Activated CD8-positive, alpha-beta memory T cell treated with anti-CD3 and anti-CD28 coated beads for 1 hour (primary cell): Measurements from ENCODE around the gene CREBBP.

Source experiments
- DNase-seq, 2 donors: peaks; one replicate each; pipeline ENCODE4 v3.0.0-alpha.2; 2020; ENCODE audit warnings: low read depth in 1 of 2; ENCODE audit errors: extremely low read depth in 1 of 2

The CREBBP gene

DNA sequence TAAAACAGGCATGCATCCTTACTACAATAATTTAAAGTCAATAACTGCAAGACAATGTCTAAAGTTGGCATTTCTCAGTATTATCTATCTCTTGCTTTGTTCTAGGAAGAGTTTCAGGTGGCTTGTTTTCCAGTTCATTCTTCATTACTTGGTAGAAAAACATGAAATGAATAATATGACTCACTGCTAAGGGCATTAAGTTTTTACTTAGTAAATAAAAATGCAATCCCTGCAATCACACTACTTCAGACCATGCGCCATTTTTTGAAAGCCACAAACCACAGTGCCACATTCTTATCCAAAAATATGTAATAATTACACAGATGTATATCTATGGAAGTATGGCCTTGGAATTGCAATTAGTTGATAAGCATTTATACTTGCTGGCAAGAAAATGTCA is 55.4 kb downstream of the CREBBP start:
- DNase-seq: no peak

DNA sequence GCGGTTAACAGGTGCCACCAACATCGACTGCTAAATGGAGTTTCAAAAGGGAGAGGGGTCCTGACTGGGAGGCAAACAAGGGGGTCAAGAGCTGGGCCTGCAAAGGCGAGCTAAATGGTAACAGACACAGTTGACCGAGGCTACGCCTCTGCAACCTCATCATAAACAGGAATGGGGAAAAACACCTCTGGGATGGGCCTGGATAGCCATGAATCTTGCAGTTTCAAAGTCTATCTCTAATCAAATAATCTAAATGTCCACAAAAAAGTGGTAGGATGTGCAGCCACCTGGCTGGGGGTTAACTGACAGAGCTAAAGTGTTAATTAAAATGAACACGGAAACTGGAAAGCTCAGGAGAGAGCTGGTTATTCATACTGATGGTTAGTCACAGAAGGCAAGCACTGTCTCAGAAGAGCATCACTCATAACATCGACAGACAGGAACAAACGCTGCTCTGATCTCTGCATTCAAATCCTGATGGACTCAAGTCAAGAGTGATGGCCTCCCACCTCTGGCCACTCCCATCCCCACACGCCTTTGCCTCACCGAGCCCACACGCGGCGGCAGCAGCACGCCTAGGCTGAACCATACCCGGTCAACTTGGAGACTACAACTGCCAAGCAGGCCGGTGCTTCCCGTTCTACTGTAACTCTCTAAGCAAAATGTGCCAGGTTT is 56.3 kb downstream of the CREBBP start:
- DNase-seq: no peak

DNA sequence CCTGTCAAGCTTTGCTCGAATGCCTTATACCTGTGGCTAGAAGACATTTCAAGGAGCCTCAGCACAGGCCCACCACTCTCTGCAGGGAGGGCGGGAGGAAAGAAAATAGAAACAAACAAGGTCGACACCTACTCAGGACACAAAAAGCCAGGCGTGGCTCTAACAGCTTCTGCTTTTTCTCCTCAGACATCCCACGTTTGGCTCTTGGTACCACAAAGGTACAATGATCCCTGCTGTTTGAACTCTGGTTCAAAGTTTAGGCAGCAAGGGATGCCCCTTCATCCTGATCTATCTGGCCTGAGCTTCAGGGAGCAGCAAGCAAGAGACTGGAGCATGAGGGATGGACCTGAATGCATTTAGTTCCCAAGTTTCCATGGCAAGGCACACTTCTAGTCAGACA is 57.1 kb downstream of the CREBBP start:
- DNase-seq: no peak

DNA sequence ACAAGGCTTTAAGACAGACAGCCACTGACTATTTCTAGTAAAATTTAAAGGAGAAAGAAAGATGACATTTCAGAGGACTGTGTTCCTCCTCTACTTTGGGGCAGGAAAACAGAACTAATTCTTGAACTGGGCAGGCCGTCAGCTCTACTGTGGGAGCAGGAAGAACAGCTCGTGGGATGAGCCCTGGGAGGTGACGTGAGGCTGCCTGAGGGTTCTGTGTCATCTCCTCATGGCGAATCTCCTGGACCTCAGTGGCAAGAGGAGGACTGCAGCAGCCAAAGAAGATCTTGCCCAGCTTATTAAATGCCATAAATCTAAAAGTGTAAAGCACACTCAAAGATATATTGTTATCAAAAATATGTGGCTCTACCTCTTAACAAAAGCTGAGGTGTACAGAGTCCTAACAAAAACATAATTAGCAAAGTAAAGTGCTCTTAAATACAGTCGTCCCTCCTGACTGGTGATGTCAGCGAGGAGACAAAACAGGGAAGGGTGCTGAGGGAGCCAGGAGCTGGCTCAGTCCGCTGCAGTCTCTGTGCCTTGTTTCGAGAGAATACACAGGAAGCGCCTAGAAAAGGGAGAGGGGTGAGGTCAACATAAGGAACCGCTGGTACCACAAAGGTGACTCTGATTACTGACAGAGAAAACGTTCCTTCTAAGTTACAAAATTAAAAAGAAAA is 58.0 kb downstream of the CREBBP start:
- DNase-seq: no peak

DNA sequence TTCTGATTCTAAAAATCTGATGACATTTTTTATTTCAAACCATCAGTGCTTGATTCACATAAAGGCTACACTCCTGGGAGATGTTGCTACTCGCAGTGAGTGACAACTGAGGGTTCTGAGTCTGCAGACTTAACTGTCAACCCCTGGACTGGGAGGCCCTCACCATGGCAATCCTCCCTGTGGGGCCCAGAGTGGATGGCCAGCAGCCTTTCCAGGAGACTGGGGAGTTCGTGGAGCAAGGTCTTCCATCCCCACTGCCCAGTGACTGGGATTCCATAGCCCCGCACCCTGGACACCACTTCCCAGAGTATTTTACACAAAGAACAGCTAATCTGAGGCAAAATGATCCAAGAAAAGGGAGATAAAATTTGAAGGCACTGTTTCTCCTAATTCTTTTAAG is 59.3 kb downstream of the CREBBP start:
- DNase-seq: no peak

DNA sequence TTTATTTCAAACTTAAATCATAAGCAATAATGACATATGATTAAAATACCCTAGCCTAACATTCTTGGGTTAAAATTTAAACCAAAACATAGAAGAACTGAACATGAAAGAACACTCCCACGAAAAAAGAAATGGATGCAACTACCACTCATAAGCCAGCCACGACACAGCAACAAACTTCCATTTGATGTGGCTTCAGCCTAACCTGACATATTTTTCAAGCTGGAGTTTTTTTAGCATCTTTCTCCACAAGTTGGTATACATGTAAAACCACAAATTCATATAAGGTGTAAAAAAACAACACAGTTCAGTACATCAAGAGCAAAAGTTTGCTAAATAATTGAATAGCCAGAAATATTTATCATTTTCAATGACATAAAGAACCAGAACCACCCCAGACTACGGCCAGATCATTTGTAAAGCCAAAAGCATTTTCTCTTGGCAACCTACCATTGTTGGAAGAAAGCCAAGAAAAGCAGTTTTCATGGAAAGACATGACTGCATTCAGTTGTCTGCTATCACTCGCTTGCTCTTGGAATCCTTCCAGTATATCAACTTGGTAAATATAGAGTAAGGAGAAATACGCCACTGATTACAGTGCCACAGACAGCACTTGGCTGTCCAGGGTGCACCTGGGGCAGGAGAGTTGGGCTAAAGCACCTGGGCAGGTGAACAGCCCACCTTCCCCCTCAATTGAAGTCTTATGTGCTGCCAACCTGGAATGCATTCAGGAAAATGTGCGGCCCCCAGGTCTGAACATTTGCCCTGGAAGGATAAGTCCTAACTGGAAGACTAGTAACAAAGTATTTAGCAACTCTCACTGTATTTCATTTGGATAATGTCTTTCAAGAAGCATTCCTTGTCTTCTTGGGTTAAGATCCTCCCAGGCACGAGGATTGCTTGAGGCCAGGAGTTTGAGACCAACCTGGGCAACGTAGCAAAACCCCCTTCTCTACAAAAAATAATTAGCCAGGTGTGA is 60.5 kb downstream of the CREBBP start:
- no peak for DNase-seq

DNA sequence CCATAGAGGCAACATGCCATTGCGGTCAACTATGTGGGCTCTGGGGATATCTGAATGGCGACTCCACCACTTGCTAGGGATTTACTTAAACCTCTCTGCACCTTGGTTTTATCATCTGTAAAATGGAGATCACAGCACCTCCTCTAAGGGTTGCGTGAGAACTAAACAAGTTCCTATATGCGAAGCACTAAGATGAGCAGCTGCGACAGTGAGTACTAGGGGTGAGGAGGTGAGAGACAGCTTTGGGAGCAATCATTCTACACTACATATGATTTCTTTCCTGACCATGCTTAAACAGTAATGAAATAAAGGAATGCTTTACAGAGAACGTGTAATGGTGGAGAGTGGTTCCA is 61.4 kb downstream of the CREBBP start:
- no peak for DNase-seq

DNA sequence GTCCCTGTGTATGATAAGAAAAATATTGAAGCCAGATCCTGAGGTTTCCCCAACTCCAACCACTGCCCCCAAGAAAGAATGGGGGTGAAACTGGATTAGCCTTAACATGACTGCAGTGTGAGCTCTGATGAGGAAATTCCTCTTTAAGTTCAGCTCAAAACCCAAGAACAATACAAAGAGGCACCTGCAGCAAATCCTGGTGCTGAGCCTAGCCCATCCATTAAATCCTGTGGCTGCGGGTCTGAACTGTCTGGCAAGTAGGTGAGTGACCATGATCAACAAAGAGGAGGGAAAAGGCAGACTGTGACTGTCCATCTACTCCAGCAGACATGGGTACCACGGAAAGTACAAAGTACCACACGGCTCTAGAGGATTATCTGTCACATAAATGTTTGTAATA is 64.2 kb downstream of the CREBBP start:
- no peak for DNase-seq

DNA sequence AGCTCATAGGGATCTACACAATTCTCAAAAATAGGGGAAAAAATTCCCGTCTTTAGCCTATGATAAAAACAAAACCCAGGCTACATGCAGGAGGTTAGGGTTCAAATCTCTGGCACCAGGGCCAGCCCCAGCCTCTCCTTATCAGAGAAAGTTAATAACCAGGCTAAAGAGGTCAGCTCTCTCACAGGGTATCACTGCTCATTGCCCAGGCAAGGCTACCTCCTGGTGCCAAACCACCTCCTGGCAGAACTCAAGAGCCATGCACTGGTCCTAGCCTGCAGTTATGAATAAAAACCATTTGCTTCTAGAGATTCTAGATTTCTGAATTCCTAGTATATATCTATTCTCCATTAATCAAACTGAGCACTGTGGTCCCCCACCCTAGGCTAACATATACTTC is 65.8 kb downstream of the CREBBP start:
- DNase-seq: no peak

DNA sequence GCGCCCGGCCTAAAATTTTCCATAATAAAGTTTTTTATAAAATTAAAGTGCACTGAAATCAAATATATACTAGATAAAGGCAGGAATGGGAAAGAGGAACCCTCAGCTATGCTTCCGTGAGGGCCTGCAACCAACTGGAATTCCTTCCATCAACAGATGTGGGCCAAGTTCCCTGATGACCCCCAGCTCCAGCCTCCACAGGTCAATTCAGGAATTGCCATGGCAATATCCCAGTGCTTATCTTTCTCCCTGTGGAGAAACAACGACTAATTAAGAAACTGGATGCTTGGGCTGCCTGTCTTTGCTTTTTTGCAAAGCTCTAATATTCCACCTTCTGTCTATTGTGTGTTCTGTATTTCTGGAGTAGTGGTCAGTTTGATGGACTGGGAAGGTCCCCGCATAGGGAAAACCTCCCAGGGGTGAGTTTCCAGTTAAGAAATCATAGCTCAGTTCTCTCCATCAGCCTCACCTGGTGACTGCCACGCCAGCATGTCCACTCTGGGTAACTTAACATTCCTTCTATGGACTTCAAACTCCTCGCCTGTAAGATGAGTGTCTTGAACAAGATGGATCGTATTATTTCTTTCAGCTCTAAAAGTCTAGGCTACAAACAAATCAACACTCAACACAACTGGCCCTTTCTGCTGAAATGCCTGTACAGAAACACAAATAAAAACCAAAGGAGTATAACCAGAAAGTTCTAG is 67.9 kb downstream of the CREBBP start:
- DNase-seq: no peak

DNA sequence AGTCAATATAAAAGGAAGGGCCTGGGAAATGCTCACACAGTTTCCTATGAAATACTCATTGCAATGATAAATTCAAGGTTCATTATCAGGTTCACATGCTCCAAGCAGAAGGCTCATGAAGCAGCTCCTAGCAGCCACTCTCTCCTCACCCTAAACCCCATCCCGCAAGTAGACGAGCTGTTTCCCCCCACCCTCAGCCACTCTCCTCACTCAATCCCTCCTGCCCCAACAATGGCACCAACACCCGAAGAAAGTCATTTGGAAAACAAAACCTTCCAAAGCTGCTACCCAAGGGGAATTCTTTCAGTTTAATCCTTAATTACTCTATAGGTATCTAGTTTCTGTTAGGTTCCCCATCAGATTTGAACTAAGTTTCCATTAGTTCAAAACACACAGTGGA is 69.7 kb downstream of the CREBBP start:
- DNase-seq: no peak

DNA sequence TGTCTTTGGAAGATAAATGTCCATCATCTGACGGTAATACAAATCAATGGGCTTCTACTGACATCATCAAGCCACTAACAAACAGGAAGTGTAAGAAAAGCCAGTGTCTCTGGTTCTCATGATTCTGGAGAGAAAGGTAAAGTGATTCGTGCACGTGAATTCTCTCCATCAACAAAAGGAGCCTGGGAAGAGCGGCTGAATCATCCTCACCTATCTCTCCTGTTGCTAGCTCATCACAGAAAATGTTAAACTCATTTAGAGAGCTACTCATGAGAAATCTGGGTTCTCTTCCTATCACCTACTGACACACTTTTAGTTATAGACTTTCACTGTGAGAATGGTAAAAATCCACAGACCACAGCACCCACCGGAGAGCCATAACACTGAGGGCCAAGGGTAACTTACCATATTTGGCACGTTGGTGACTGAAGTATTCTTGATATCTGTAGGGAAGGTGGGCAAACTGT is 70.3 kb downstream of the CREBBP start:
- no peak for DNase-seq

DNA sequence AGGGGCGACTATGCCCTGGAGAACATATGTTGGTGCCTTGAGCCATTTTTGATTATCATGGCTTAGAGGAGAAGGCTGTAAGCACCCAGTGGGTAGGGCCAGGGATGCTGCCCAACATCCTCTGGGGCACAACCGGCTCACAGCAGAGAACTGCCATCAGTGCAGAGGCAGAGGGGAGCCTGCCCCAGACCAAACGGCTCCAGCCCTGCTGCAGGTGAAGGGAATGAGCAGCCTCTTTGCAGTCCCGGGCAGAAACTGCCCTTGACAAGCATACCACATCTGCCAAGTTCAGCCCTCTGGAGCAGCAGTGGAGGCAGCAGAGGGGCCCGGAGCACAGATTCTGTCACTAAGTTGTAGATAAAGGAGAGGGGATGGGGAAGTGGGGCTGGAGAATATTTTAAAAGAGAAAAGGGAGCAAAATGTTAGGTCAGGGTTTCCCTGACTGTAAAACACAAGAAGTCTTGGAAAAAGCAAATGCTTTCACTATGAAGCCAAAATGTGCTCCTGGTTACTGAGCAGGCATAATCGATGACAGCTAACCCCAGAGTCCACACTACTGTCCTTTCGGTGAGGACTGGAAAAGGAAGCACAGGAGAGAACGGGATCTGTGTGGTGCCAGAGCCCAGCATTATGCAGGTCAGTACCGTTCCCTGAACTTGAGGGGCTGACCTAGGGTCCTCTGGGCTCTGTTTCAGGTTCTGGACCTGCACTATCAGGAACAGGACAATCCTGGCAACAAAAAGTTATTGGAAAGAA is 72.0 kb downstream of the CREBBP start:
- DNase-seq: no peak

DNA sequence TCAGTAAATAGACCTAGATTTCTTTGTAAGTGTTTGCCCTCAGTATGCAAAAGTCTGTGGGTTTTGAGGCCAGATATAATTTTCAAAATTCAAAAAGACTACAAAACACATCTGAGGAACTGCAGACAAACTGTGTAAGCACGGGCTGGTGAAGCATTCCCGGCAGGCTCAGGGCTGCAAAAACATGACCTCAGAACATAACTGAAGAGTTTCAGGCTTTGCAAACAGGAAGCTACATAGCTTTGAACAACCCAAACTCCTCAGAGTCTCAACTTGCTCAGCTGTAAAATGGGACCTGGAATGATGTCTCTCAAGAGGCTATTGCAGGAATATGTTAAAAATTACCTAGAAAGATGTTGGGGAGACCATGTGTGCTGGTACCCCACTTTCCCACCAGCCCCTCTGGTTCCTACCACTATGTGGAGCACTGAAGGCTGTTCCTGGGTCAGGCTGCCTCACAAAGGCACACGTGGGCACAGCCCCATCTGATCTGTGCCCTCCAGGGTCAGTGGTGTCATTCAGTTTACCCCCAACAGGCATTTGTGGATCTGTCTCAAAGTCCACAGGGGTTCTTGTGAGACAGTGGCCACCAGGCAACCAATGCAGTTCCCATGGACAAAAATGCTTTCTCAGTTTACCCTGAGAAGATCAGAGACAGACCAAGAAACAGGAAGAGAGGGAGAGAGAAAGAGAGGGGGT is 72.9 kb downstream of the CREBBP start:
- no peak for DNase-seq

DNA sequence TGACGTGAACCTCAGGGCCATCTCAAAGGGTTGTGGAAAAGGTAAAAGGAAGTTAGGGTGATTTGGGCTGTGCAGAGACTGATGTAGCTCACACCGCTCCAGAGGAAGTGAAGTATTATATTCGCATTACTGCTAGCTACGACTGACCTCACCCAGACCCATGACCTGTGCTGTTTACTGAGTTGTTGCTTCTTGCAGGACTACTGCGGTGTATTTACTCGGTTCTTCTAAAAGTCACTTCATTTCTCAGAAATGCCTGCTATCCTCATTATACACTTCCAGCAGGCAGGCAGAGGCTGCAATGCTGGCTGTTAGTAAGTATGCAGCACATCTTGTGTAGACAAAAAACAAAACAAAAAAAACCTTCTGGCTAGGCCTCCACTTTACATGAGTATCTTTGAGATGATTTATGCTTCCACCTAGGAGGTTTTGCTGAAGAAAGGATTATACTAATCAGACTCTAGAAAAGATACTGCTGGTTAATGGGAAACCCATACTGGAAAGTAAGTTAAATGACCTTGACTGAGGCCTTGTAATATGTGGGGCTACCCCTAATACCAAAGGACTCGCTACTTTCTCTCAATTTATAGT is 76.0 kb downstream of the CREBBP start:
- no peak for DNase-seq

DNA sequence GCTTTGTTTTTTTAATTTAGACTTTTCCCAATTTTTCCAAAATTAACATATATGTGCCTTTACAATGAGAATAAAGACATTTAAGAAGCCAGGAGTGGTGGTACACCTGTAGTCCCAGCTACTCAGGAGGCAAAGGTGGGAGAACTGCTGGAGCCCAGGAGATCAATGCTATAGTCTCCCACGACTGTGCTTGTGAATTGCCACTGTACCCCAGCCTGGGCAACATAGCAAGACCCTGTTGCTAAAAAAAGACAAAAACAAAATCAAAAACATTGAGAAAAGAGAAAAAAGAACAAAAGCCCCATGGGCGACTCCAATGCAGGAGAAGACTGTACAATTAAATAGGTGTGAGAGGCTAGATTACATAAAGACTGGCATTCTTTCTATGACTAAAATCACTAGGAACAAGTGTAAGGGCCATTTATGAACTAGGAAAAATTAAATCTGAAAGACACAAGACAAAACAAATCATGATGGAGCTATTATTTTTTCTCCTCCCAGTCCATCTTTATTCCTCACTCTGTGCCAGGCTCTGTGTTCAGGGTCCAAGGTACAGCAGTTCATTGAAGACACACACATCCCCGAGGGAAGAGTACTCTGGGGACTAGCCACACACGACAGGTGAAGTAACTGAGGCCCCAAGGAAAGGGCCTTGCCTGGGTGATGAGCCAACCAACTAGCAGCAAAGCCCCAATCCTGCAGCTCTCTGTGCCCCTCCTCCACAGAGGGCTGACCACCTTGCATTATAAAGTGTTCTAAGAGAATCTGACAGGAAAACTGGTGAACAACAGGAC is 79.8 kb downstream of the CREBBP start:
- no peak for DNase-seq

DNA sequence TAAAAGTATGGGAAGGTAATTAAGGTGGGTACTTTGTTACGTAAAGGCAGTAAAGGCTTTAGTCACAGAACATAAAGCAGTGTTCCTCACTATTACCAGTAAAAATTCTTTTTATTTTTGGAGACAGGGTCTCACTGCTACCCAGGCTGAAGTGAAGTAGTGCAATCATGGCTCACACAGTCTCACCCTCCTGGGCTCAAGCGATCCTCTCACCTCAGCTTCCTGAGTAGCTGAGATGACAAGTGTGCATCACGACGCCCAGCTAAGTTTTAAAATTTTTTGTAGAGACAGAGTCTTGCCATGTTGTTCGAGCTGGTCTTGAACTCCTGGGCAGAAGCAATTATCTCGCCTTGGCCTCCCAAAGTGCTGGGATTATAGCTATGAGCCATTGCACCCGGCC is 80.5 kb downstream of the CREBBP start:
- no peak for DNase-seq

DNA sequence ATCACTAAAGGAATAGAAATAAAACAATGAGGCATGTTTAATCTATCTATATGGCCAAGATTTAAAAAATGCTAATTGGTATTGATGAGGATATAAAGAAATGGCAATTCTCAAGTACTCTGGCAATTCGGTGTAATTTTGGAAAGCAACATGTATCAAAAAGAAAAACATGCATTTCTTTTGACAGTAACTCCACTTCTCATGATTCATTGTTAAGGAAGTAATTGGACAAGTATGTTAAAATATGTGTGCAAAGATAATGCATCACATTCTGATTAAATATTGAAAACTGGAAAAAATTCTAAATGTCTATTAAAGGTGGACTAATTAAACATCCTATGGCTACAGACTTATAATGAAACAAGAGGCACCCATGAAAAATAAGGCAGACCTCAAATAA is 81.2 kb downstream of the CREBBP start:
- no peak for DNase-seq

DNA sequence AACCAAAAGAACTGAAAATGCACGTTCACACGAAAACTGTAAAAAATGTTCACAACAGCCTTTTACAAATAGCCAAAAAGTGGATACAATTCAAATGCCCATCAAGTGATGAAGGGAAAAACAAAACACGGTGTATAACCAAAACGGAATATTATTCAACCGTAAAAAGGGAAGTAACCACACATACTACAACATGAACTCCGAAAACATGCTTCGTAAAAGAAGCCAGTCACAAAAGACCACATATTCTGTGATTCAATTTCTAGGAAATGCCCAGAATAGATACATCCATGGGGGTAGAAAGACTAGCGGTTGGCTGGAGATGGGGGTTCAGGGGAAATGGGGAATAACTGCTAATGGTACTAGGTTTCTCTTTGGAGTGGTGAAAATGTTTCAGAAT is 81.7 kb downstream of the CREBBP start:
- no peak for DNase-seq
